ENCODE measurements around the gene ADSL.
A peak's percentile ranks its signal among the peaks of the same experiment; 100 is the strongest.

Gene ADSL

DNA sequence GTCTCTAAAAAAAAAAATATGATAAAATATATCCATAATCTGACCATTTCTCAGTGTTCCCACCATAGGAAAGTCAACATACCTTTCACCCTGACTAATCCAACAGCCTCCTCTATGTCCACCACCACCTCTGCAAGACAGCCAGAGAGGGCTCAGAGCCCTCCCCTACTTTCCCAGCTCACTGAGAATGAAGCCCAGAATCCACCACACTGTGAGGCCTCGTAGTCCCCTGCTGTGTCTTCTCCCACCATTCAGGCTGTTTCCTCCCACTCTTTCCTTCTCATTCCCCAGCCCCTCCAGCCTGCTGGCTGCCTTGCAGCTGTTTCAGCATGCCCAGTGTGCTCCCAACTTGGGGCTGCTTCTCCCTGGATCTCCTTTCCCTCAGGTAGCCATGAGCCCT, 51.1 kb downstream of the ADSL start:
- peaks cover 22% of the 10 kb centered on the region for H3K36me3 Mint-ChIP-seq (ENCODE audit: low read depth)
- no peak for DNase-seq
- H3K9me3 Mint-ChIP-seq: no peaks in the 10 kb centered on the region
- H3K27me3 Mint-ChIP-seq (ENCODE audit: low read depth, poor library complexity): no peaks in the 10 kb centered on the region
- peak overlapping the region; percentile 56 for H3K4me3 Mint-ChIP-seq
- peaks cover 26% of the 10 kb centered on the region for H3K4me1 Mint-ChIP-seq
- TF ChIP-seq, protein P1, sequence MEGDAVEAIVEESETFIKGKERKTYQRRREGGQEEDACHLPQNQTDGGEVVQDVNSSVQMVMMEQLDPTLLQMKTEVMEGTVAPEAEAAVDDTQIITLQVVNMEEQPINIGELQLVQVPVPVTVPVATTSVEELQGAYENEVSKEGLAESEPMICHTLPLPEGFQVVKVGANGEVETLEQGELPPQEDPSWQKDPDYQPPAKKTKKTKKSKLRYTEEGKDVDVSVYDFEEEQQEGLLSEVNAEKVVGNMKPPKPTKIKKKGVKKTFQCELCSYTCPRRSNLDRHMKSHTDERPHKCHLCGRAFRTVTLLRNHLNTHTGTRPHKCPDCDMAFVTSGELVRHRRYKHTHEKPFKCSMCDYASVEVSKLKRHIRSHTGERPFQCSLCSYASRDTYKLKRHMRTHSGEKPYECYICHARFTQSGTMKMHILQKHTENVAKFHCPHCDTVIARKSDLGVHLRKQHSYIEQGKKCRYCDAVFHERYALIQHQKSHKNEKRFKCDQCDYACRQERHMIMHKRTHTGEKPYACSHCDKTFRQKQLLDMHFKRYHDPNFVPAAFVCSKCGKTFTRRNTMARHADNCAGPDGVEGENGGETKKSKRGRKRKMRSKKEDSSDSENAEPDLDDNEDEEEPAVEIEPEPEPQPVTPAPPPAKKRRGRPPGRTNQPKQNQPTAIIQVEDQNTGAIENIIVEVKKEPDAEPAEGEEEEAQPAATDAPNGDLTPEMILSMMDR (IDR thresholded peaks at IDR 0.05): no peak
- peak overlapping the region; percentile 94 for H3K27ac Mint-ChIP-seq

DNA sequence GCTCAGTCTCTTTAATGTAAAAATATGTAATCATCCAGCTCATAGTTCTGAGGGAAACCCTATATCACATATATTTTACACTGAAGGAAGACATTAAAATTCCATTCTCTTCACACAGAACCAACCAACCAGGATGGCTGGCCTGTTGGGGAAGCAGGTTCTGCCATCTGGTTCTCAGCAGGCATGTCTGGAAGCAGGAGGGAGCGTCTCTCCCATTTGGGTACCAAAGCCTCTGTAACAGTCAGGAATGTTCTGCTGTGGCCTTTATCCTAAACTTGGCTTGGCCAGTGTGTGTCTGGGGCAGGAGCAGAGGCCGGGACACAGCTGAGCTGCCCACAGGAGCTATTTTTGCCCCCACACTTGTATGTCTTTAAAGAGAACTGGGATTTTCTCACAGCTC, 53.3 kb downstream of the ADSL start:
- TF ChIP-seq, protein P1 (IDR thresholded peaks at IDR 0.05): no peak
- Mint-ChIP-seq H3K9me3 (no peaks in the 10 kb centered on the region), H3K4me3 (no peak overlapping the region), H3K4me1 (peaks cover 25% of the 10 kb centered on the region), H3K27ac (no peak overlapping the region), H3K36me3 (ENCODE audit: low read depth) (peaks cover 35% of the 10 kb centered on the region), H3K27me3 (ENCODE audit: low read depth, poor library complexity) (peaks cover 2% of the 10 kb centered on the region)
- DNase-seq: no peak

DNA sequence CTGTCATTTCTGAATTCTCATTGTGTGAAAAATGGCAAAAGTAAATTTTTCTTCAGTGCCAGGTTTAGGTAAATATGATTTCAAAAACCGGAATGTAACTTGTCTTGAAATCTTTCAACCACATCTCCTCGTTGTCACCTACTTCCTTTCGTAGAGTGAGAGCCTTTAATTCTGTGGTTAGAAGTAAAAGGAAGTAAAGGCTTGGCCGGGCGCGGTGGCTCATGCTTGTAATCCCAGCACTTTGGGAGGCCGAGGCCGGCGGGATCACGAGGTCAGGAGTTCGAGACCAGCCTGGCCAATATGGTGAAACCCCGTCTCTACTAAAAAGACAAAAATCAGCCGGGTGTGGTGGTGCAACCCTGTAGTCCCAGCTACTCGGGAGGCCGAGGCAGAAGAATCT, 53.9 kb downstream of the ADSL start:
- Mint-ChIP-seq H3K4me3 (no peak overlapping the region), H3K4me1 (peaks cover 25% of the 10 kb centered on the region), H3K36me3 (ENCODE audit: low read depth) (peaks cover 35% of the 10 kb centered on the region), H3K9me3 (no peaks in the 10 kb centered on the region), H3K27me3 (ENCODE audit: low read depth, poor library complexity) (peaks cover 2% of the 10 kb centered on the region), H3K27ac (no peak overlapping the region)
- TF ChIP-seq, protein P1 (IDR thresholded peaks at IDR 0.05): no peak
- no peak for DNase-seq

DNA sequence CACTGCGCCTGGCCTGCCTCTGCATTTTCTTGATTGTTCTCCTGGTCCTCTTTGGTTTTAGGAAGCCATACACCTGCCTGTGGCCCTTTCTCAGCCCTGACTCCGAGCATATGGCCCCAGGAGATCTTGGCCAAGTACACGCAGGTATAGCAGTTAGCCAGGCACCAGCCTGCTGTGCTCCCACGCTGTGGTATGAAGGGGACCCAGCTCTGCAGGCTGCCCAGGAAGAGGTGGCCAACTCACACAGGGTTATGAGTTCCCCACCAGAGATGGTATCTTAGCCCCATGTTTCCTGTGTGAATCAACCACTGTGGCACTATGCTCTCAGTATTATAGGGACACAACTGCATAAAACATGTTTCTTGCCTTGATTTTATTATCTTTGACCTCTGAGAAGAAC, 55.2 kb downstream of the ADSL start:
- TF ChIP-seq, protein P1 (IDR thresholded peaks at IDR 0.05): no peak
- H3K36me3 Mint-ChIP-seq (ENCODE audit: low read depth): peaks cover 26% of the 10 kb centered on the region
- H3K27ac Mint-ChIP-seq: no peak overlapping the region
- no peaks in the 10 kb centered on the region for H3K9me3 Mint-ChIP-seq
- H3K27me3 Mint-ChIP-seq (ENCODE audit: low read depth, poor library complexity): peaks cover 2% of the 10 kb centered on the region
- DNase-seq: no peak
- H3K4me1 Mint-ChIP-seq: peaks cover 15% of the 10 kb centered on the region
- H3K4me3 Mint-ChIP-seq: no peak overlapping the region

DNA sequence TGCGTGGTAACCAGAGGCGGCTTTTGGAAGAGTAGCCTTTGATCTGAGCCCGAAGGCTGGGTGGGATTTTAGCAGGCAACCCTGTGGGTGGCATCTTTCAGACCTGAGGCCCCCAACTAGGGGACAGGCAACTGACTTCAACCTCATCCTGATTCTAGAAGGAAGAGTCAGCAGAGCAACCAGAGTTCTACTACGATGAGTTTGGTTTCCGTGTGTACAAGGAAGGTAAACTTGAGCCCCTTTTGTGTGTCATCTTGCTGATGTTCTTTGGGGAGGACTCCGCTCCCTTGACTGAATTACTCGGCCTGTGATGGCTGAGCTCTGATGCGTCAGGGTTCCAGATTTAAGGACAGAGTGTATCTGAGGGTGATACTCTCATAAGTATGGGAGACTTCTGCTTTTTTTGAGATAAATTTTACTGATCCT, 55.7 kb downstream of the ADSL start:
- DNase-seq: no peak
- Mint-ChIP-seq H3K4me3 (no peak overlapping the region), H3K36me3 (ENCODE audit: low read depth) (peaks cover 26% of the 10 kb centered on the region), H3K27me3 (ENCODE audit: low read depth, poor library complexity) (peaks cover 2% of the 10 kb centered on the region), H3K27ac (no peak overlapping the region), H3K4me1 (peaks cover 10% of the 10 kb centered on the region), H3K9me3 (no peaks in the 10 kb centered on the region)
- TF ChIP-seq, protein P1 (IDR thresholded peaks at IDR 0.05): no peak

DNA sequence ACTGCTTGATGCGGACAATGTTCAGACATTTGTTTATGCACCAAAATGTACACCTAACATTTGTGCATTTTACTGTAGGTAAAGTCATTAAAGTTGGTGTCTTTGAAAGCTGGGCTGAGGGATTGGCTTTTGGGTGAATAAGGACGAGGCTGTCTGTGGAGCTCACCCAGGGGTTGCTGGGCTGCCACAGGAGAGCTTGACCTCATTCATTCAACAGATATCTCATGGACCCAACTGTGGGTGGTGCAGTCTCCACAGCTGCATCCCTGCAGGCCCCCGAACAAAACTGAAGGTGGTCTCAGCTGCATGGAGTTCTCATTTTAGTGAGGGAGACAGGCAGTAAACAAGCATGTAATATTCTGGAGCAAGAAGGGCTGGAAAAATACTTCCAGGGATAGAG, 56.8 kb downstream of the ADSL start:
- Mint-ChIP-seq H3K4me1 (no peaks in the 10 kb centered on the region), H3K36me3 (ENCODE audit: low read depth) (peaks cover 26% of the 10 kb centered on the region), H3K4me3 (no peak overlapping the region), H3K27ac (peak overlapping the region; percentile 62), H3K9me3 (no peaks in the 10 kb centered on the region), H3K27me3 (ENCODE audit: low read depth, poor library complexity) (peaks cover 2% of the 10 kb centered on the region)
- DNase-seq: no peak
- TF ChIP-seq, protein P1 (IDR thresholded peaks at IDR 0.05): no peak
